GM21526 (cell line): ENCODE results near the gene MFAP4.

Experiments used
- ATAC-seq: cut with Tn5 transposase; IDR thresholded peaks from one replicate; pipeline ENCODE4 v1.9.1; 2021; ENCODE audit warnings: moderate library complexity; ENCODE audit not compliant: unreplicated experiment, low FRiP score

Gene MFAP4

GRCh38 chr17:19387921-19388521 lies 1.0 kb upstream of the MFAP4 start:
- no peak for ATAC-seq

GRCh38 chr17:19386051-19386929 lies 700 bp downstream of the MFAP4 start:
- ATAC-seq = no peak

- no peak for ATAC-seq
Observed at GRCh38 chr17:19385521-19385983, 1.4 kb downstream of the MFAP4 start.

GRCh38 chr17:19384723-19385391 lies 2.1 kb downstream of the MFAP4 start:
- no peak for ATAC-seq

- ATAC-seq = no peak
Observed at GRCh38 chr17:19383681-19384470, 3.1 kb downstream of the MFAP4 start.

- ATAC-seq = no peak
Observed at GRCh38 chr17:19382531-19383444, 4.2 kb downstream of the MFAP4 start.

GRCh38 chr17:19381741-19382444 lies 5.1 kb downstream of the MFAP4 start:
- ATAC-seq = no peak

- ATAC-seq = no peak
Observed at GRCh38 chr17:19381361-19381740, 5.6 kb downstream of the MFAP4 start.

- ATAC-seq = no peak
Observed at GRCh38 chr17:19380481-19381301, 6.3 kb downstream of the MFAP4 start.

- ATAC-seq = no peak
Observed at GRCh38 chr17:19379361-19380065, 7.5 kb downstream of the MFAP4 start.

- ATAC-seq = peak; percentile 3
Observed at GRCh38 chr17:19378416-19379360, 8.3 kb downstream of the MFAP4 start, which contains the start of gene MAPK7. Gene MAPK7, plus strand, starts transcription at chr17:19378498. Its CDS starts 403 bp downstream, at chr17:19378901.

- ATAC-seq = peak; percentile 87
Observed at GRCh38 chr17:19377602-19378415, 9.2 kb downstream of the MFAP4 start.

- ATAC-seq = no peak
Observed at GRCh38 chr17:19376811-19377210, 10.2 kb downstream of the MFAP4 start.

- ATAC-seq = no peak
Observed at GRCh38 chr17:19375732-19376131, 11.3 kb downstream of the MFAP4 start.

- no peak for ATAC-seq
Observed at GRCh38 chr17:19374136-19374535, 12.9 kb downstream of the MFAP4 start.
